Measurements from ENCODE around the gene NOL11. TPM values are rescaled to one million over a fixed set of nuclear protein-coding genes. Genes with fewer than 3 reads are reported as not detected.
"Not testable (repeated sequence)": the region's sequence is repeated elsewhere in the genome, so short reads cannot be mapped to it uniquely, and the experiment has no call there.

Gene NOL11
- total RNA-seq: 50.6 TPM

GRCh38 chr17:67717624-67718324 lies at the start of gene NOL11:
TSS of gene NOL11 (plus strand) at chr17:67717936. CDS start at chr17:67717948, 12 bp downstream.
- peak; percentile 99 for DNase-seq

- no peak for DNase-seq
Measured at GRCh38 chr17:67671493-67671892, 46.2 kb upstream of the NOL11 start.

GRCh38 chr17:67672592-67673335 lies 45.0 kb upstream of the NOL11 start:
- DNase-seq: no peak

- no peak for DNase-seq
Measured at GRCh38 chr17:67675481-67675880, 42.3 kb upstream of the NOL11 start.

- DNase-seq: no peak
Measured at GRCh38 chr17:67676305-67676704, 41.4 kb upstream of the NOL11 start.

GRCh38 chr17:67678414-67678813 lies 39.3 kb upstream of the NOL11 start:
- no peak for DNase-seq

- no peak for DNase-seq
Measured at GRCh38 chr17:67679225-67679624, 38.5 kb upstream of the NOL11 start.

GRCh38 chr17:67679721-67680120 lies 38.0 kb upstream of the NOL11 start:
- no peak for DNase-seq

GRCh38 chr17:67680445-67681224 lies 37.1 kb upstream of the NOL11 start:
- no peak for DNase-seq

- DNase-seq: no peak
Measured at GRCh38 chr17:67682196-67682595, 35.5 kb upstream of the NOL11 start.

GRCh38 chr17:67685351-67685750 lies 32.4 kb upstream of the NOL11 start:
- no peak for DNase-seq

GRCh38 chr17:67686241-67686640 lies 31.5 kb upstream of the NOL11 start:
- no peak for DNase-seq

- no peak for DNase-seq
Measured at GRCh38 chr17:67687511-67687910, 30.2 kb upstream of the NOL11 start.

- DNase-seq: peak; percentile 69
Measured at GRCh38 chr17:67689534-67690177, 28.1 kb upstream of the NOL11 start.

GRCh38 chr17:67693811-67694210 lies 23.9 kb upstream of the NOL11 start:
- DNase-seq: no peak

GRCh38 chr17:67696347-67696746 lies 21.4 kb upstream of the NOL11 start:
- no peak for DNase-seq

GRCh38 chr17:67696853-67697498 lies 20.8 kb upstream of the NOL11 start:
- DNase-seq: no peak

GRCh38 chr17:67700037-67700724 lies 17.6 kb upstream of the NOL11 start:
- no peak for DNase-seq

GRCh38 chr17:67700725-67701119 lies 17.0 kb upstream of the NOL11 start:
- DNase-seq: no peak

- DNase-seq: not testable (repeated sequence)
Measured at GRCh38 chr17:67702861-67703260, 14.9 kb upstream of the NOL11 start.

GRCh38 chr17:67707442-67707841 lies 10.3 kb upstream of the NOL11 start:
- DNase-seq: no peak
